GM18861 (cell line): ENCODE measurements around the gene FXYD6.
"Not testable (repeated sequence)": the region's sequence is repeated elsewhere in the genome, so short reads cannot be mapped to it uniquely, and the experiment has no call there.

Experiments used
- ATAC-seq: cut with Tn5 transposase; IDR thresholded peaks from one replicate; pipeline ENCODE4 v1.9.1; 2021; ENCODE audit not compliant: unreplicated experiment

Gene FXYD6

GRCh38 chr11:117870103-117870952 is 6.1 kb downstream of the FXYD6 start:
- no peak for ATAC-seq

GRCh38 chr11:117869604-117870003 is 6.9 kb downstream of the FXYD6 start:
- ATAC-seq = no peak

- no peak for ATAC-seq
Measured at GRCh38 chr11:117868815-117869561, 7.5 kb downstream of the FXYD6 start.

- ATAC-seq = no peak
Measured at GRCh38 chr11:117868088-117868487, 8.4 kb downstream of the FXYD6 start.

GRCh38 chr11:117866526-117866925 is 9.9 kb downstream of the FXYD6 start:
- no peak for ATAC-seq

- ATAC-seq = not testable (repeated sequence)
Measured at GRCh38 chr11:117865546-117865945, 10.9 kb downstream of the FXYD6 start.

GRCh38 chr11:117863383-117863782 is 13.1 kb downstream of the FXYD6 start:
- ATAC-seq = no peak

GRCh38 chr11:117862753-117863152 is 13.7 kb downstream of the FXYD6 start:
- no peak for ATAC-seq

GRCh38 chr11:117862019-117862725 is 14.3 kb downstream of the FXYD6 start:
- no peak for ATAC-seq

- no peak for ATAC-seq
Measured at GRCh38 chr11:117861151-117862018, 15.1 kb downstream of the FXYD6 start.

- ATAC-seq = no peak
Measured at GRCh38 chr11:117860139-117860538, 16.3 kb downstream of the FXYD6 start.

GRCh38 chr11:117859488-117860112 is 16.9 kb downstream of the FXYD6 start:
- no peak for ATAC-seq

- no peak for ATAC-seq
Measured at GRCh38 chr11:117859061-117859460, 17.4 kb downstream of the FXYD6 start.

- ATAC-seq = no peak
Measured at GRCh38 chr11:117857734-117858414, 18.6 kb downstream of the FXYD6 start.

GRCh38 chr11:117855912-117856651 is 20.4 kb downstream of the FXYD6 start:
- no peak for ATAC-seq

- ATAC-seq = no peak
Measured at GRCh38 chr11:117855186-117855845, 21.1 kb downstream of the FXYD6 start.

- ATAC-seq = no peak
Measured at GRCh38 chr11:117852309-117852708, 24.1 kb downstream of the FXYD6 start.

- ATAC-seq = no peak
Measured at GRCh38 chr11:117851852-117852251, 24.6 kb downstream of the FXYD6 start.
